ENCODE data around the gene C1QTNF12.

Gene C1QTNF12

DNA sequence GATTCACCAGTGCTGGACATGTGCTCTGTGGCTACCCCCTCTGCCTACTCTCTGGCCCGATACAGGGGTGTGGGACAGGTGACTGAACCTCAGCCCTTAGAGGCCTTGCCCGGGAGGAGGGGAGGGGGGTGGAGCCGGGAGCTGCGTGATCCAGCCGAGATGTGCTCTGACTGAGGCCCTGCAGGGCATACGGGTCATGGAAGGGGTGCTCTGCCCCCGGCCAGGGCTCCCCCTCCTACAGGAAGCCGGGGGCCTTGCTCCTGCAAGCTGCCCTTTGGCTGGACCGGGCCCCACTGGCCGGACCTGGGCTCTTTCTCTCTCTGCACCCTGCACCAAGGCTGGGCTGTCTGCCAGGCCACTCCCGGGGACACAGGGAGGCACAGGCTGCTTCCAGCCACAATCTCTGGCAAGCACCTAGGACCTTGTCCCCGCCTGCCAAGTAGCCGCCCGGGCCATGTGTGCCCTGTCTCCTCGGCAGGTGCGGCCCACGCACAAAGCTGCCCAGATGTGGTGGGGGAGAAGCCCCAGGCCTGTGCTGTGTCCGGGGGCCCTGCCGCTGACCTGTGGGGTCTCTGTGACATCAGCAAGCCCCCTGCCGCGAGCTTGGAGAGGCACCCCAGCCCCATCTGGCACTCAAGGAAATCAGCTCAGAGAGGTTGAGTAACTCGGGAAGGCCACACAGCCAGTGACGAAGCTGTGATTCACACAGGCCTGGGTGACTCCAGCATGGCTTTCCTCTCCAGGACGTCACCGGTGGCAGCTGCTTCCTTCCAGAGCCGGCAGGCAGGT, 35.2 kb upstream of the C1QTNF12 start:
- DNase-seq: no peak

DNA sequence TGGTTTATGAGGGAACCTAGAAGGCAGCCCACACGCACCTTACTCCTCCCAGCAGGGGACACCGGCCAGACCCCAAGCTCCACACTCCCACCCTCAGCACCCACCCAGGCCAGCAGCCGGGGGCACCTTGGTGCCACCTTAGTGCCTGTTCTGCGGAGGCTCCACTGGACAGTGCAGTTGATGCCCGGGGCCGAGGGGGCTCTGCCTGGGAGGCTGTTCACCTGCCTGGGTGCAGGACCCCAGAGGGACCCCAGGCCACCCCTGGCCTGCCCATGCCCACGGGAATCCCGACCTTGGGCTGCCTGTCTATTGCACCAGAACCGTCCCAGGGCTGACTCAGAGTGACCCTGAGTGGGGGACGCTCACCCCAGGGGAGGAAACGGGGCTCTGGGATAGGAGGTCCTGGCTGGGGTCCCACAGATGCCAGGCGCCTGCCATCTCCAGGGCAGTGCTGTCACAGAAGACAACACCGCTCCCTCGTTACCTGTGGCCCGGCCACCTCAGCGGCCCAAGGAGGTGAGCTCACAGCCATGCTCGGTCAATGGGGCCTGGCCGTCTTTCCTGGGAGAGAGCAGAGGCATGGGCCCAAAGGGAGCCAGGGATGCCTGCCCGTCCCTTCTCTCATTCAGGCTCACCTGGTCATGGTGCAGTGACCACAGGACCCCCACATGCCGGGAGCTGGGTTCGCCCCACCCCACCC, 34.4 kb upstream of the C1QTNF12 start:
- DNase-seq: no peak

DNA sequence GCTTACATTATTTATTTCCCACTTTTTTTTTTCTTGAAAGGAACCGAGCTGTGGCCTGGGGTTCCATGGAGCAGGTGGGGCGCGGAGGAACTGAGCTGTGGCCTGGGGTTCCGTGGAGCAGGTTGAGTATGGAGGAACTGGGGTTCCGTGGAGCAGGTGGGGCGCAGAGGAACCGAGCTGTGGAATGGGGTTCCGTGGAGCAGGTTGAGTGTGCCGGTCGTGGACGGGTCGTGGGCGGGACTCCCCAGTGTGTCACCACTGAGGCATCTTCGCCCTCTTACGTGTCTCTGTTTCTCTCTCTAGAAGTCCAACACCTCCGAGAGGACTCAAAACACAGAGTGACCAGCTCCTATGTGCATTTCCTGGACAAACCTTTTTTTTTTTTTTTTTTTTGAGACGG, 32.5 kb upstream of the C1QTNF12 start:
- DNase-seq: no peak

- DNase-seq: no peak
These were observed 32.1 kb upstream of the C1QTNF12 start for GRCh38 chr1:1278620-1279019.

- no peak for DNase-seq
These were observed 29.3 kb upstream of the C1QTNF12 start for GRCh38 chr1:1275836-1276235.

GRCh38 chr1:1274931-1275431, 28.5 kb upstream of the C1QTNF12 start:
- DNase-seq: no peak

GRCh38 chr1:1274299-1274930, 27.9 kb upstream of the C1QTNF12 start:
- no peak for DNase-seq

DNA sequence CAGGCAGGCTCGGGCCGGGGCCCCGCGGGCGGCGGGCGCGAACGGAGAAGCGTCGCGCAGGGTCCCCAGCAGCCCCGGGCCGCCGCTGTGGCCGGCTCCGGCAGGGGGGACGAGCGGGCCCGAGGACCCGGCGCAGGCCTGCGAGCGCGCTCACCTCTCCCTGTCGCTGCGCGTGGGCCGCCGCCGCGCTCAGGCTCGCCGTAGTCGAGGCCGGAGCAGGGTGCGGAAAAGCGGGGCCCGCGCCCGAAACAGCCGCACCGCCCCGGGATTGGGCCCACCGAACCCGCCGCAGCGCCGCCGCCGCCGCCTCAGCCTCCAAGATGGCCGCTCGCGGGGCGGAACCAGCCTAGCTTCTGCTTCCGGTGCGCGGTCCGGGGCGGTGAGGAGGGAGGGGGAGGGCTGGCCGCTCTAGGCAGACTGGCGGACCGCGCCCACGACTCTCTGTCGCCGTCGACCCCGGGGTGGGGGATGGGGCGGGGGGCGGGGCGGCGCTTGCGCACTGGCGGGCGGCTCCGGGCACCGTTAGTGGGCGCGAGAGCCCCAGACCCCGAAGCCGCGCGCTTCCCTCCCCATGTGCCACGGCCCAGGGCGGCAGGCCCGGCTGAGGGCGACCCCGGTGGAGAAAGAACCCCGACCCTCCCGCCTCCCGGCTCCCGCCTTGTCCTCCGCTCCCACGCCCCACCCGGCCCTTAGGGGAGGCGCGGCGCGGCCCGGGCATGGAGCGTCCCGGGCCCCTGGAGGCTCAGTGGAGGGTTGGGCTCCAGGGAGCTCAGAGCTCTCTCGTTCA, 27.2 kb upstream of the C1QTNF12 start, which contains the start of gene UBE2J2:
Gene UBE2J2, minus strand, starts transcription at position 343 of the 787 bp plus-strand sequence. CDS start 5,862 bp downstream, outside the sequence.
- peak; percentile 94 for DNase-seq

- DNase-seq: no peak
These were observed 26.6 kb upstream of the C1QTNF12 start for GRCh38 chr1:1273209-1273511.

GRCh38 chr1:1272341-1273208, 26.1 kb upstream of the C1QTNF12 start:
- no peak for DNase-seq

- no peak for DNase-seq
These were observed 24.3 kb upstream of the C1QTNF12 start for GRCh38 chr1:1270813-1271212.

GRCh38 chr1:1268284-1268682, 21.8 kb upstream of the C1QTNF12 start:
- no peak for DNase-seq

DNA sequence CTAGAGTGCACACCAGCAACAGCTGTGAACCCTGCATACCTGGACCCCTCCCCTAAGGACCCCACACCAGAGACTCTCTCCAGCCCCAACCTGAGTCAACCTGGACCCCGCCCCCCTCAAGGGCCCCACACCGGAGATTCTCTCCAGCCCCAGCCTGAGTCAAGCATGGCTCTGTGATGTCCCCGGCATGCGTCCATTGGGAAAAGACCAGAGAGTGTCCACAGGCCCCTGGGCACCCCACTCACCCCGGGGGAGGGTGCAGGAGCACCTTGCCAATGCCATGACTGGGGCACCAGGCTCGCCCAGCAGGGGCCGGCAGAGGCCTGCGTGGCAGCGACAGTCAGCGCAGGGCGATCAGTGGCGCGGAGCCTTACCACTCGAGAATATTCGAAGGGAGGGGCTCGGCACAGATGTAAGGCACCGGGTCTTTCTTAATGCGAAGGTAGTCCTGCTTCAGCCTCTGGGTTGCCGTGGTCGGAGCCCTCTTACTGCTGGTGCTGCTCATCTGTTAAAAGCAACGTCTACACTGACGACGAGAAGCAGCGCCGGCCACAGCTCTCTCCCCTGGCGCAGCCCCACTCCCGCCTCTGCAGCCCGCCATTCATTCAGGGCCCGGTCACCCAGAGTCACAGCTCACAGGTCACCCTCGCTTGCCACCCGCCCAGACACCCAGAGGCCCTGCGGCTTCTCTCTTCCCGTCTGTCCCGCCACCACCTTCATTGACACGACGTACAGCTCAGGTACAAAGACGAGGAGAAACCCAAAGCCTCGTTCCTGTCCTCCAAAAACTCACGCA, 21.2 kb upstream of the C1QTNF12 start:
- no peak for DNase-seq

GRCh38 chr1:1264868-1265272, 18.3 kb upstream of the C1QTNF12 start:
- no peak for DNase-seq

- no peak for DNase-seq
These were observed 17.5 kb upstream of the C1QTNF12 start for GRCh38 chr1:1264026-1264425.

- no peak for DNase-seq
These were observed 16.2 kb upstream of the C1QTNF12 start for GRCh38 chr1:1262758-1263157.

GRCh38 chr1:1262071-1262470, 15.5 kb upstream of the C1QTNF12 start:
- no peak for DNase-seq

DNA sequence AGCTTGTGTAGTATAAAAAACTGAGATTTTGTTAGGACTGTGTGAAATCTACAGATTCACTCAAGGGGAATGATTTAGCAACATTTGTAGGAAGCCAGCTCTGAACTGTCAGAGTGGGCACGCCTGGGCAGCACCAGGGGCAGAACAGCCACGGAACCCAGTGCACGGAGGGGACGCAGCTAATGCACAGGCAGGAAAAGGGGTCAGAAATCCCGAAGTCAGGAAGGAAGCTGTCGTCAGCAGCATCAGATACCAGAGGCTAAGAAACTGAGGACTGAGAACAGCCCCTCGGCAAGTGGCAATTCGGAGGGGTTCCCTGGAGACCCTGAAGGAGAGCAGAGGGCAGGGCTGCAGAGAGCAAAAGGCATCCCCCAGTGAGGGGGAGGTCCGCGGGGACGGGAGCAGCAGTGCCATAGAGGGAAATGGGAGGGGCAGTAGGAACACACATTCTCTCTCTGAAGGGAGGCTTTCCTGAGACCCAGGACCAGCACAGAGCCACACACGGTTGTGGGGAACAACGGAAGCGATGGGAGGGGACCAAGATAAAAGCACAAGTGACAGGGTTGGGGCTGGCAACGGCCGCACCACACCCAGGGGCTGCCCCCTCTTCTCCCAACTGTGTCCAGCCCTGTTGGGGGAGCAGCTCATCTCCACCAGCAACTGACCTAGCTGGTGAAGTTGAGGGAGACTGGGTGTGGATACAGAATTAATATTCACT, 14.5 kb upstream of the C1QTNF12 start:
- DNase-seq: no peak

DNA sequence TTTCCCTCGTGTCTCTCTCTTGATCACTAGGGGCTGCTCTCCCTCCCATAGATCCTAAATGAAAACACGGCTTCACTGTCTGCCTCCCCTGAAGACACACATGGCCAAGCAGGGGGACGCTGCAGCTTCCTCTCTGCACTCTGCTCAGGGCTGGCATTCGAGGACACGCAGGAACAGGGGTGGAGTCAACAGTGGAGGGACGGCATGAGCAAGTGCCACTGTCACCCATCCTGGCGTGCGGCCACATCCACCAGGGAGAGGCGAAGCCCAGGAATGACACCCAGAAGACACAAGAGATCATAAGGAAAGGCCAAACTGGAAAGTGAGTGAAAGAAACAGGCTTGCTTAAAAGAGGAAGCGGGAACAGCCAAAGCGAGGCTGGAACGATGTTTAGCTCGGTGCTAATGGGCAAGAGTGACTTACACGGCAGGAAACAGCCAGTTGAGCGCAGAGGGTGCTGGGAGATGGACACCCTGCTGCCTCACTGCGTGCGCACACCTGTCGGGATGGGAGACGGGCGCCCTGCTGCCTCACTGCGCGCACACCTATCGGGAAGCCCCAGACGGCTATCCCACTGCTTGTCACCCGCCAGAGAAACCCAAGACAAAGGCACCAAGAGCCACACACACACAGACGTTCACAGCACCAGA, 13.6 kb upstream of the C1QTNF12 start:
- no peak for DNase-seq

GRCh38 chr1:1259540-1259939, 13.0 kb upstream of the C1QTNF12 start:
- no peak for DNase-seq

All from activated naive CD4-positive, alpha-beta T cell treated with anti-CD3 and anti-CD28 coated beads, Interleukin-2, amount 50 U/mL, for 16 hours (primary cell).